Measurements from ENCODE around the gene RAB3B. TPM values are rescaled to one million over a fixed set of nuclear protein-coding genes. Genes with fewer than 3 reads are reported as not detected.

Gene RAB3B
- total and polyA plus RNA-seq, 9 of the 15 experiments (the other 6 are each of a cell fraction or from before 2014, with no cell fraction given): 0.07 to 0.47 (median 0.27) TPM

DNA sequence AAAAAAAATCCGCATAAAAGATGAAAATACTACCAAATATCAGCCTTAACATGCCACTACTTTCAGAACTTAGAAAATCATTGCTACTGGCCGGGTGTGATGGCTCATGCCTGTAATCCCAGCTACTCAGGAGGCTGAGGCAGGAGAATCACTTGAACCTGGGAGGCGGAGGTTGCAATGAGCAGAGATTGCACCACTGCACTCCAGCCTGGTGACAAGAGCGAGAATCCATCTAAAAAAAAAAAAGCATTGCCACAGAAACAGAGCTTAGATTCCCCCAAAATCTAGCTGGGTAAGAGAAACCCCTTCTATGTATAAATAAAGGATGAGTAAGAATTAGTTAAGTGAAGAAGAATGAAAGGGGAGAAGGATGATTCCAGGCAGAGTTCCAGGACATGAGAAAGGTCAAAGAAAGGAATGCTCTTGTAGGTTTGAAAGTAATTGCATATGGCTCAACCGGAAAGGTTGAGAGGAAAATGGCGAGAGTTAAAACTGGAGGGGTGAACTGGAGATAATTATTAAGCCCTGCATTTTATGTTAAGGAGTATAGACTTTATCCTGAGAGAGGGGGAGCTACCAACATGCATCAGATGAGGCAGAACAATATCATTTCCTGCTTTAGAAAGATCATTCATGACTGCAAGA lies 92.3 kb downstream of the RAB3B start:
- Histone ChIP-seq H3K27me3 (ENCODE audit: control insufficient read depth in 2 of 2, insufficient read depth in 2 of 2, low read length in 2 of 2) (peaks cover under 1 to 21% of the 10 kb centered on the region in 2 experiments; a peak in 4 of 5 replicates), H3K27ac (ENCODE audit: extremely low read depth, low read depth, low read length) (no peak overlapping the region), H3K79me2 (ENCODE audit: control insufficient read depth, insufficient read depth, low read length) (no peaks in the 10 kb centered on the region), H3K4me2 (ENCODE audit: insufficient read depth, low read length) (no peak overlapping the region), H3K9me1 (ENCODE audit: control insufficient read depth, insufficient read depth, low read length) (no peaks in the 10 kb centered on the region), H3K9me3 (replicated peaks; ENCODE audit: control insufficient read depth, insufficient read depth, low read depth, low read length) (no peaks in the 10 kb centered on the region), H3K36me3 (ENCODE audit: control insufficient read depth, insufficient read depth, low read length) (no peaks in the 10 kb centered on the region), H2AFZ (ENCODE audit: low read depth, low read length) (no peak overlapping the region), H3K4me3 (no peak overlapping the region), H4K20me1 (replicated peaks; ENCODE audit: control insufficient read depth, insufficient read depth, low read length) (no peaks in the 10 kb centered on the region), H3K4me1 (replicated peaks in 1 of 2; ENCODE audit: control insufficient read depth in 2 of 2, insufficient read depth in 2 of 2, low read length in 2 of 2) (no peaks in the 10 kb centered on the region), H3K9ac (ENCODE audit: insufficient read depth in 1 of 2, low read depth in 2 of 2, low read length in 2 of 2) (no peak overlapping the region)
- ATAC-seq: no peak
- in situ Hi-C loops (cut with MboI): loop anchor here (5.0 kb wide), 1 partner anchor 99 kb away; no protein-coding TSS in a partner anchor
- no TSS peak for BruUV-seq (replicated peaks)
- no peak for DNase-seq (ENCODE audit: extremely low read depth in 1 of 4, low spot score in 3 of 4)
- POLR2A ChIA-PET: interaction anchor here (0.6 to 1.4 kb wide), 5 partner anchors 19 to 679 kb away, joined by 3 to 4 read pairs (median 3); no protein-coding TSS in a partner anchor
- TF ChIP-seq PCBP2 (IDR thresholded peaks at IDR 0.05; ENCODE audit: low read depth, low read length, poor library complexity, severe bottlenecking) (no peak), MYNN (IDR thresholded peaks at IDR 0.05) (no peak), MYNN (CRISPR knock-in tag; IDR thresholded peaks at IDR 0.05) (no peak), CCAR2 (IDR thresholded peaks at IDR 0.05; ENCODE audit: low read depth, low read length) (no peak), SMARCC2 (IDR thresholded peaks at IDR 0.05; ENCODE audit: low read depth) (no peak), RHOXF2B (CRISPR knock-in tag; conservative IDR thresholded peaks at IDR 0.05) (no peak), C11orf30 (IDR thresholded peaks at IDR 0.05; ENCODE audit: low read depth) (no peak), RBM15 (IDR thresholded peaks at IDR 0.05; ENCODE audit: insufficient read depth, low read length) (no peak), ZNF764 (CRISPR knock-in tag; IDR thresholded peaks at IDR 0.05; ENCODE audit: low read depth) (no peak), MCM3 (IDR thresholded peaks at IDR 0.05) (no peak), ZNF23 (CRISPR knock-in tag; IDR thresholded peaks at IDR 0.05) (no peak), NFRKB (IDR thresholded peaks at IDR 0.05; ENCODE audit: low read depth) (no peak), BRCA1 (IDR thresholded peaks at IDR 0.05) (no peak), BRCA1 (CRISPR knock-in tag; IDR thresholded peaks at IDR 0.05) (no peak), XRCC3 (IDR thresholded peaks at IDR 0.05) (no peak), TCFL5 (CRISPR knock-in tag; conservative IDR thresholded peaks at IDR 0.05) (no peak), IRF1 (CRISPR knock-in tag; IDR thresholded peaks at IDR 0.05; ENCODE audit: borderline replicate concordance) (no peak), TGIF2 (CRISPR knock-in tag; IDR thresholded peaks at IDR 0.05) (no peak), CTBP1 (IDR thresholded peaks at IDR 0.05; ENCODE audit: borderline replicate concordance) (no peak), TRIM24 (IDR thresholded peaks at IDR 0.05) (no peak)
- intact Hi-C loops (cut with micrococcal nuclease): loop anchor here (5.0 to 10.0 kb wide), 4 partner anchors 229 to 789 kb away; no protein-coding TSS in a partner anchor
- FAIRE-seq: no peak
- WGBS (ENCODE audit: insufficient coverage, low coverage, missing lambda C conversion rate): 0% methylated on average over 6 of the region's 6 CpGs
- CTCF ChIA-PET (ENCODE audit: low intra/inter-chr PET ratio): interaction anchor here (0.5 to 3.7 kb wide), 4 partner anchors 26 to 788 kb away, joined by 3 to 61 read pairs (median 4); no protein-coding TSS in a partner anchor
